HFF-Myc (cell line): Measurements from ENCODE around the gene P3H3.
A peak's percentile ranks its signal among the peaks of the same experiment; 100 is the strongest.

Experiments used
- DNase-seq: peaks from one replicate; pipeline ENCODE4 v3.0.0-alpha.2; 2011; ENCODE audit warnings: low read depth; ENCODE audit errors: extremely low read depth
- H3K4me3 ChIP-seq: replicated peaks from 2 replicates; pipeline ENCODE4 v1.5.1; 2011; ENCODE audit warnings: low read depth, mild to moderate bottlenecking, control low read depth, low read length
- TF ChIP-seq, protein P1 (sequence below): IDR thresholded peaks from 2 replicates; pipeline ENCODE4 v1.5.1; 2012; ENCODE audit warnings: mild to moderate bottlenecking, low read depth, low read length, control low read depth; ENCODE audit errors: missing control alignments

The P3H3 gene, protein sequence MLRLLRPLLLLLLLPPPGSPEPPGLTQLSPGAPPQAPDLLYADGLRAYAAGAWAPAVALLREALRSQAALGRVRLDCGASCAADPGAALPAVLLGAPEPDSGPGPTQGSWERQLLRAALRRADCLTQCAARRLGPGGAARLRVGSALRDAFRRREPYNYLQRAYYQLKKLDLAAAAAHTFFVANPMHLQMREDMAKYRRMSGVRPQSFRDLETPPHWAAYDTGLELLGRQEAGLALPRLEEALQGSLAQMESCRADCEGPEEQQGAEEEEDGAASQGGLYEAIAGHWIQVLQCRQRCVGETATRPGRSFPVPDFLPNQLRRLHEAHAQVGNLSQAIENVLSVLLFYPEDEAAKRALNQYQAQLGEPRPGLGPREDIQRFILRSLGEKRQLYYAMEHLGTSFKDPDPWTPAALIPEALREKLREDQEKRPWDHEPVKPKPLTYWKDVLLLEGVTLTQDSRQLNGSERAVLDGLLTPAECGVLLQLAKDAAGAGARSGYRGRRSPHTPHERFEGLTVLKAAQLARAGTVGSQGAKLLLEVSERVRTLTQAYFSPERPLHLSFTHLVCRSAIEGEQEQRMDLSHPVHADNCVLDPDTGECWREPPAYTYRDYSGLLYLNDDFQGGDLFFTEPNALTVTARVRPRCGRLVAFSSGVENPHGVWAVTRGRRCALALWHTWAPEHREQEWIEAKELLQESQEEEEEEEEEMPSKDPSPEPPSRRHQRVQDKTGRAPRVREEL

GRCh38 chr12:6827982-6828780 is at the start of gene P3H3:
Gene P3H3 (plus strand): TSS chr12:6828407. CDS start chr12:6828441, 34 bp downstream.
- TF ChIP-seq, protein P1, sequence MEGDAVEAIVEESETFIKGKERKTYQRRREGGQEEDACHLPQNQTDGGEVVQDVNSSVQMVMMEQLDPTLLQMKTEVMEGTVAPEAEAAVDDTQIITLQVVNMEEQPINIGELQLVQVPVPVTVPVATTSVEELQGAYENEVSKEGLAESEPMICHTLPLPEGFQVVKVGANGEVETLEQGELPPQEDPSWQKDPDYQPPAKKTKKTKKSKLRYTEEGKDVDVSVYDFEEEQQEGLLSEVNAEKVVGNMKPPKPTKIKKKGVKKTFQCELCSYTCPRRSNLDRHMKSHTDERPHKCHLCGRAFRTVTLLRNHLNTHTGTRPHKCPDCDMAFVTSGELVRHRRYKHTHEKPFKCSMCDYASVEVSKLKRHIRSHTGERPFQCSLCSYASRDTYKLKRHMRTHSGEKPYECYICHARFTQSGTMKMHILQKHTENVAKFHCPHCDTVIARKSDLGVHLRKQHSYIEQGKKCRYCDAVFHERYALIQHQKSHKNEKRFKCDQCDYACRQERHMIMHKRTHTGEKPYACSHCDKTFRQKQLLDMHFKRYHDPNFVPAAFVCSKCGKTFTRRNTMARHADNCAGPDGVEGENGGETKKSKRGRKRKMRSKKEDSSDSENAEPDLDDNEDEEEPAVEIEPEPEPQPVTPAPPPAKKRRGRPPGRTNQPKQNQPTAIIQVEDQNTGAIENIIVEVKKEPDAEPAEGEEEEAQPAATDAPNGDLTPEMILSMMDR = no peak
- no peak for DNase-seq
- peak within 1 kb of the TSS; percentile 99 for H3K4me3 ChIP-seq

- TF ChIP-seq, protein P1 = peak; percentile 91
- H3K4me3 ChIP-seq = peak overlapping the region; percentile 38
- DNase-seq = peak; percentile 82
These were observed 49.3 kb upstream of the P3H3 start for GRCh38 chr12:6778574-6779550.

DNA sequence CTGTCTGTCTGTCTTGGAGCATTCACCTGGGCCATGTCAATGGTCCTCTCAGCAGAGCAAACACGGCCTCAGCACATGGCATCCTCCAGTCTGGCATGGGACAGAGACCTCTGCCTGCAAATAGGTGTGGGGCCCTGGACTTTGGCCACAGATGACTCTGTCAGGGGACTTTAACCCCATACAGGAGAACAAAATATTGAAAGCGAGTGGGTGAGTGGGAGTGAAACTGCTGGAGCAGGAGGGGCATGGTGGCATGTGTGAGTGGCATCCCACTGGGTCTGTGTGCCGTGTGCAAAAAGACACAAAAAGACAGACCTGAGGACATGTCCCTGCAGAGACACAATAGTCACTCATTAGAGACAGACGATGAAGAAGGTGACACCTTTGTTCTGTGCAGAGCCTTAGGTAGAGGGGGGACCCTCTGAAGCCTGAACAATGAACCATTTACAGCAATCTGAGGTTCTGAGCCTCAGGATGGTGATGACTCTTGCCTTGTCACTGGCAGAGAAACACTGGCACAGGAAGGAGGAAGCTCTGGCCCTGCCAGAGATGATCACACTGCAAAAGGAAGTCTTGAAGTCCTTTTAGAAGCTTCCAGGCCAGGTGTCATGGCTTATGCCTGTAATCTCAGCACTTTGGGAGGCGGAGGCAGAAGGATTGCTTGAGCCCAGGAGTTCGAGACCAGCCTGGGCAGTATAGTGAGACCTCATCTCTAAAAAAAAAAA is 48.3 kb upstream of the P3H3 start:
- no peak overlapping the region for H3K4me3 ChIP-seq
- TF ChIP-seq, protein P1 = no peak
- no peak for DNase-seq

DNA sequence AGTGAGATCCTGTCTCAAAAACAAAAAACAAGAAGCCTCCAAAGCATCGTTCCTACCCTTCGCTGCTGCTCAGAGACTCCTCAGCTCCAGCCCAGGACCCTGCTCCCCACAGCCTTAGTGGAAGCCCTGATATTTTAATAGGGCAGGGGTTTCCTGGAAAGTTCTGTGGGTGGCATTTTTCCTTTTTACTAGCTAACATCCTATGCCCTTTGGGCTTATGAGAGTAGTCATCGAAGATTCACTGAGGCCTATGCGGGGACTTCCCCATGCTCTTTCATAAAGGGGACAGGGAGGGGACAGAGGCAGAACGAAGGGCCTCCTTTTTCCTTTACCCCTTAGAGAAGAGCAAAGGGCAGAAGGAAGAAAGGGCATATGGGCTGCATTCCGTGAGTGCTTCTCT is 47.6 kb upstream of the P3H3 start:
- TF ChIP-seq, protein P1 = no peak
- DNase-seq = no peak

DNA sequence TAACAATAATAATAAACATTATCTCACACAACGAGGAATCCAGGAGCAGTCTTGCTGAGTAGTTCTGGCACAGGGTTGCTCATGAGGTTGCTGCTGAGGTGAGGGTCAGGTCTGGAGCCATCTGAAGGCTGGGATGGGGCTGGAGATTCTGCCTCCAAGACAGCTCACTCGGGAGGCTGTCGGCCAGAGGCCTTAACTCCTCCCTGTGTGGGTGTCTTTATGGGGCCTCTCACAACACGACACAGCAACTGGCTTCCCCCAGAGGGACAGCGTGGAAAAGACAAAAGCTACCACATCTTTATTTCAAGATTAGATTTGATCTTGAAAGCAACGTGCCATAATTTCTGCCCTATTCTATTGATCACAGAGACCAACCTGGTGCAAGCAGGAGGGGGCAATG is 46.1 kb upstream of the P3H3 start:
- H3K4me3 ChIP-seq = no peak overlapping the region
- no peak for DNase-seq
- TF ChIP-seq, protein P1 = no peak

More for the DNA sequence above, 47.6 kb upstream of the P3H3 start:
- no peak overlapping the region for H3K4me3 ChIP-seq
